Caco-2 (cell line): ENCODE measurements around the gene PRR15L. TPM values are rescaled to one million over a fixed set of nuclear protein-coding genes. Genes with fewer than 3 reads are reported as not detected.

Experiments
- BruUV-seq: library from RNA; stranded (reverse); fragments of 400-500 nt; replicated peaks from 2 replicates; lab custom pipeline; 2021; lab: Mats Ljungman, UMichigan
- CTCF ChIA-PET: fragments of 300-600 bp; sonication (Branson Sonifier 250); formaldehyde crosslinking; loops from one replicate; lab custom pipeline; 2022; ENCODE audit warnings: antibody characterized with exemption; lab: Charles Lee
- POLR2A ChIA-PET: fragments of 300-600 bp; sonication (Branson Sonifier 250); formaldehyde crosslinking; loops from one replicate; lab custom pipeline; 2022; ENCODE audit warnings: antibody characterized with exemption; lab: Charles Lee
- DNase-seq, 2 experiments: peaks; one replicate each; pipeline versions ENCODE4 v3.0.0 to v3.0.0-alpha.2; 2020 to 2022
- H3K27me3 ChIP-seq: replicated peaks from 2 replicates; pipeline ENCODE4 v1.6.0; 2011; ENCODE audit warnings: low read length; ENCODE audit not compliant: control insufficient read depth, insufficient read depth
- H3K36me3 ChIP-seq: 2 replicates; pipeline ENCODE4 v1.5.1; 2011; ENCODE audit warnings: low read length; ENCODE audit not compliant: control insufficient read depth, insufficient read depth
- H3K4me1 ChIP-seq: fragments of 250-450 bp; sonication (Bioruptor Pico); 2 replicates; pipeline ENCODE4 v1.5.1; 2020; ENCODE audit warnings: mild to moderate bottlenecking
- H3K4me3 ChIP-seq: 2 replicates; pipeline ENCODE4 v1.5.1; 2011; ENCODE audit warnings: low read depth, mild to moderate bottlenecking, control low read depth, low read length
- H3K9me3 ChIP-seq: fragments of 250-450 bp; sonication (Bioruptor Pico); 2 replicates; pipeline ENCODE4 v1.5.1; 2020; ENCODE audit warnings: mild to moderate bottlenecking, moderate library complexity
- H3K27ac Mint-ChIP-seq: one replicate; pipeline ENCODE4 v1.8.0; 2022; ENCODE audit warnings: mixed read lengths; ENCODE audit not compliant: unreplicated experiment
- H3K27me3 Mint-ChIP-seq: one replicate; pipeline ENCODE4 v1.8.0; 2022; ENCODE audit warnings: mixed read lengths; ENCODE audit not compliant: insufficient read depth, unreplicated experiment
- H3K36me3 Mint-ChIP-seq: one replicate; pipeline ENCODE4 v1.8.0; 2022; ENCODE audit warnings: mild to moderate bottlenecking, mixed read lengths; ENCODE audit not compliant: insufficient read depth, unreplicated experiment
- H3K4me1 Mint-ChIP-seq: one replicate; pipeline ENCODE4 v1.8.0; 2022; ENCODE audit warnings: low read depth, mixed read lengths; ENCODE audit not compliant: unreplicated experiment
- H3K4me3 Mint-ChIP-seq: one replicate; pipeline ENCODE4 v1.8.0; 2022; ENCODE audit warnings: mild to moderate bottlenecking, moderate library complexity, mixed read lengths; ENCODE audit not compliant: unreplicated experiment
- H3K9me3 Mint-ChIP-seq: one replicate; pipeline ENCODE4 v1.8.0; 2022; ENCODE audit warnings: mixed read lengths; ENCODE audit not compliant: unreplicated experiment
- intact Hi-C: fragments of 100-400 bp; cut with micrococcal nuclease; formaldehyde crosslinking; loops from one replicate; pipeline ENCODE4 v1.10.0; 2022; ENCODE audit not compliant: unreplicated experiment
- total RNA-seq: library from RNA; stranded (reverse); gene quantifications from 2 replicates; pipeline ENCODE4 v1.2.3, GENCODE V29; 2022
- TF ChIP-seq, protein P1 (sequence below), 2 experiments: fragments of 200-600 bp in 1 of 2; IDR thresholded peaks; 1 replicate in 1 of 2; 2 replicates in 1 of 2; pipeline versions ENCODE4 v1.5.1 to v1.8.0; 2011 to 2022; ENCODE audit warnings: antibody characterized with exemption in 1 of 2, control low read depth in 1 of 2, inconsistent platforms in 1 of 2, low read depth in 1 of 2, low read length in 1 of 2, mild to moderate bottlenecking in 1 of 2, moderate library complexity in 1 of 2; ENCODE audit not compliant: insufficient read depth in 1 of 2, severe bottlenecking in 1 of 2, unreplicated experiment in 1 of 2

The PRR15L gene
- total RNA-seq, 1 experiment from 2014 or later: 24.3 TPM

DNA sequence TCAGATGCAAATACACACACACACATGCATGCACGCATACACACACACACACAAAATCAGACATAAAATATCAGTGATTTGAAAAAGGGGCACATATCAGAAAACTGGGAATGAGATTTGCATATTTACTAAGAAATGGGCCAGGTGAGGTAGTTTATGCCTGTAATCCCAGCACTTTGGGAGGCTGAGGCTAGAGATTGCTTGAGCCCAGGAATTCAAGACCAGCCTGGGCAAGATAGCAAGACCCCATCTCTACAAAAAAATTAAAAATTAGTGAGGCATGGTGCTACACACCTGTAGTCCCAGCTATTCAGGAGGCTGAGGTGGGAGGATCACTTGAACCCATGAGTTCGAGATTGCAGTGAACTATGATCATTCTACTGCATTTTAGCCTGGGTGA is 38.7 kb downstream of the PRR15L start:
- BruUV-seq: no TSS peak
- no peaks in the 10 kb centered on the region for H3K4me1 Mint-ChIP-seq

DNA sequence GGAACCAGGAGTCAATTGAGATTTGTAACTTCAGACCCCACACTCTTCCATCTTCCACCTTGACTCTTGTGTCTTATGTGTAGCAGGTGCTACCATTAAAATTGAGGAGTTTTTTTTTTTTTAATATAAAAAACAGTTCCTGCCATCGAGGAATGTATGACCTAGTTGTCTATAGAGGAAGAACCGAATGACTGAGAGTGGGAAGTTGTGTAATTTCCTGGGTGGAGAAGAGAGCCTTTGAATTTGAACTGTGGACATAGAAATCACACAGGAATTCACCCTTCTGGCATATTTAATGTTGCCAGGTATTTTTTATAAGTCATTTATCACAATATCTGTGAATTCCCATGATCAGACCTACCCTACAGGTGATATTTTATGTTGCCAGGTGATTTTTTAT is 39.7 kb downstream of the PRR15L start:
- no peaks in the 10 kb centered on the region for H3K36me3 ChIP-seq
- H3K27me3 ChIP-seq: no peaks in the 10 kb centered on the region
- H3K4me3 Mint-ChIP-seq: no peak overlapping the region
- no peak overlapping the region for H3K27ac Mint-ChIP-seq
- no TSS peak for BruUV-seq
- no peaks in the 10 kb centered on the region for H3K4me1 ChIP-seq
- no peaks in the 10 kb centered on the region for H3K9me3 Mint-ChIP-seq
- no peaks in the 10 kb centered on the region for H3K4me1 Mint-ChIP-seq
- intact Hi-C loops: no loop called here
- CTCF ChIA-PET: no interaction called here
- H3K4me3 ChIP-seq: no peak overlapping the region
- TF ChIP-seq, protein P1, sequence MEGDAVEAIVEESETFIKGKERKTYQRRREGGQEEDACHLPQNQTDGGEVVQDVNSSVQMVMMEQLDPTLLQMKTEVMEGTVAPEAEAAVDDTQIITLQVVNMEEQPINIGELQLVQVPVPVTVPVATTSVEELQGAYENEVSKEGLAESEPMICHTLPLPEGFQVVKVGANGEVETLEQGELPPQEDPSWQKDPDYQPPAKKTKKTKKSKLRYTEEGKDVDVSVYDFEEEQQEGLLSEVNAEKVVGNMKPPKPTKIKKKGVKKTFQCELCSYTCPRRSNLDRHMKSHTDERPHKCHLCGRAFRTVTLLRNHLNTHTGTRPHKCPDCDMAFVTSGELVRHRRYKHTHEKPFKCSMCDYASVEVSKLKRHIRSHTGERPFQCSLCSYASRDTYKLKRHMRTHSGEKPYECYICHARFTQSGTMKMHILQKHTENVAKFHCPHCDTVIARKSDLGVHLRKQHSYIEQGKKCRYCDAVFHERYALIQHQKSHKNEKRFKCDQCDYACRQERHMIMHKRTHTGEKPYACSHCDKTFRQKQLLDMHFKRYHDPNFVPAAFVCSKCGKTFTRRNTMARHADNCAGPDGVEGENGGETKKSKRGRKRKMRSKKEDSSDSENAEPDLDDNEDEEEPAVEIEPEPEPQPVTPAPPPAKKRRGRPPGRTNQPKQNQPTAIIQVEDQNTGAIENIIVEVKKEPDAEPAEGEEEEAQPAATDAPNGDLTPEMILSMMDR (IDR thresholded peaks at IDR 0.05; ENCODE audit: insufficient read depth in 1 of 2, low read depth in 1 of 2, low read length in 1 of 2, severe bottlenecking in 1 of 2, unreplicated experiment in 1 of 2): no peak
- no peaks in the 10 kb centered on the region for H3K27me3 Mint-ChIP-seq
- no peak for DNase-seq
- H3K36me3 Mint-ChIP-seq: peaks cover 27% of the 10 kb centered on the region
- H3K9me3 ChIP-seq: no peaks in the 10 kb centered on the region
- POLR2A ChIA-PET: no interaction called here

More for the DNA sequence above, 38.7 kb downstream of the PRR15L start:
- Histone ChIP-seq H3K36me3 (no peaks in the 10 kb centered on the region), H3K27me3 (no peaks in the 10 kb centered on the region), H3K9me3 (no peaks in the 10 kb centered on the region), H3K4me3 (no peak overlapping the region), H3K4me1 (no peaks in the 10 kb centered on the region)
- H3K27ac Mint-ChIP-seq: no peak overlapping the region
- POLR2A ChIA-PET: no interaction called here
- H3K4me3 Mint-ChIP-seq: no peak overlapping the region
- H3K9me3 Mint-ChIP-seq: no peaks in the 10 kb centered on the region
- CTCF ChIA-PET: no interaction called here
- H3K36me3 Mint-ChIP-seq: peaks cover 31% of the 10 kb centered on the region
- intact Hi-C loops: no loop called here
- TF ChIP-seq, protein P1 (IDR thresholded peaks at IDR 0.05; ENCODE audit: insufficient read depth in 1 of 2, low read depth in 1 of 2, low read length in 1 of 2, severe bottlenecking in 1 of 2, unreplicated experiment in 1 of 2): no peak
- DNase-seq: no peak
- no peaks in the 10 kb centered on the region for H3K27me3 Mint-ChIP-seq

DNA sequence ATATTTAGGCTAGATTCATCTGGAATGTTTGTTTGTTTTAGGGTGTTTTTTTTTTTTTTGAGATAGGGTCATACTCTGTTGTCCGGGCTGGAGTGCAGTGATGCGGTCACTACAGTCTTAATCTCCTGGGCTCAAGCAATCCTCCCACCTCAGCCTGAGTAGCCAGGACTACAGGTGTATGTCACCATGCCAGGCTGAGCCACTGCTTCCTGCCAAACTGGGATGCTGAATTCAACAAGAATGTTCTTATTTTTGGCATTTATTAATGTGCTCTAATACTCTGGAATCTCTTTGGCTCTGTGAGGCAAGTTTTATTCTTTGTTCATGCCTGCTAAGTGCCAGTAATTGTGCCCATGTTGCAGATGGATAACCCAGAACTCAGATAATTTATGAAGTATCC is 40.1 kb downstream of the PRR15L start:
- TSS peak; percentile 22 for BruUV-seq
- no peaks in the 10 kb centered on the region for H3K27me3 Mint-ChIP-seq
- ChIA-PET CTCF (interaction anchor here (0.6 kb wide), 1 partner anchor 53 kb away, joined by 3 read pairs; the partner anchor contains the start of gene CDK5RAP3), POLR2A (interaction anchor here (0.6 kb wide), 1 partner anchor 15 kb away, joined by 4 read pairs; no protein-coding TSS in a partner anchor)
- no peaks in the 10 kb centered on the region for H3K9me3 ChIP-seq
- no peak overlapping the region for H3K27ac Mint-ChIP-seq
- TF ChIP-seq, protein P1 (IDR thresholded peaks at IDR 0.05; ENCODE audit: insufficient read depth in 1 of 2, low read depth in 1 of 2, low read length in 1 of 2, severe bottlenecking in 1 of 2, unreplicated experiment in 1 of 2): no peak
- H3K36me3 ChIP-seq: no peaks in the 10 kb centered on the region
- no peak for DNase-seq
- H3K27me3 ChIP-seq: no peaks in the 10 kb centered on the region
- no peaks in the 10 kb centered on the region for H3K9me3 Mint-ChIP-seq
- no peaks in the 10 kb centered on the region for H3K4me1 ChIP-seq
- H3K4me3 Mint-ChIP-seq: no peak overlapping the region
- peaks cover 25% of the 10 kb centered on the region for H3K36me3 Mint-ChIP-seq
- H3K4me1 Mint-ChIP-seq: no peaks in the 10 kb centered on the region
- intact Hi-C loops: no loop called here
- H3K4me3 ChIP-seq: no peak overlapping the region
